GM23248 (cell line): ENCODE data around the gene HSPA1A.

Source experiments
- EZH2 ChIP-seq: fragments of 200-600 bp; sonication (generic); IDR thresholded peaks from 2 replicates; pipeline ENCODE4 v1.6.1; 2018; ENCODE audit warnings: antibody characterized with exemption, mild to moderate bottlenecking; ENCODE audit not compliant: insufficient read depth, poor library complexity, severe bottlenecking
- EZH2phosphoT487 ChIP-seq: fragments of 200-600 bp; sonication (generic); IDR thresholded peaks from 2 replicates; pipeline ENCODE4 v1.6.1; 2018; ENCODE audit warnings: antibody characterized with exemption, moderate library complexity, mild to moderate bottlenecking, low read depth; ENCODE audit not compliant: insufficient read depth

- no peak for TF ChIP-seq EZH2phosphoT487
- TF ChIP-seq EZH2, result no peak
Measured at GRCh38 chr6:31769684-31770371, 45.5 kb upstream of the HSPA1A start.
